ENCODE measurements around the gene PPM1F.

The PPM1F gene

GRCh38 chr22:21975273-21975672 lies 22.6 kb upstream of the PPM1F start:
- DNase-seq = no peak

- no peak for DNase-seq
These were observed 21.5 kb upstream of the PPM1F start for GRCh38 chr22:21974058-21974649.

GRCh38 chr22:21972806-21973205 lies 20.2 kb upstream of the PPM1F start:
- DNase-seq = no peak

- peak; percentile 18 for DNase-seq
These were observed 19.7 kb upstream of the PPM1F start for GRCh38 chr22:21972293-21972779.

GRCh38 chr22:21971858-21972275 lies 19.2 kb upstream of the PPM1F start:
- DNase-seq = no peak

GRCh38 chr22:21970800-21971617 lies 18.4 kb upstream of the PPM1F start:
- DNase-seq = no peak

GRCh38 chr22:21970037-21970799 lies 17.6 kb upstream of the PPM1F start:
- no peak for DNase-seq

- no peak for DNase-seq
These were observed 15.9 kb upstream of the PPM1F start for GRCh38 chr22:21968452-21969129.

- no peak for DNase-seq
These were observed 15.1 kb upstream of the PPM1F start for GRCh38 chr22:21967693-21968271.

- DNase-seq = no peak
These were observed 14.2 kb upstream of the PPM1F start for GRCh38 chr22:21966643-21967516.

- no peak for DNase-seq
These were observed 13.2 kb upstream of the PPM1F start for GRCh38 chr22:21965762-21966288.

GRCh38 chr22:21964918-21965484 lies 12.4 kb upstream of the PPM1F start:
- no peak for DNase-seq

- DNase-seq = no peak
These were observed 11.6 kb upstream of the PPM1F start for GRCh38 chr22:21964234-21964633.

GRCh38 chr22:21963790-21964211 lies 11.2 kb upstream of the PPM1F start:
- no peak for DNase-seq

GRCh38 chr22:21963286-21963685 lies 10.6 kb upstream of the PPM1F start:
- no peak for DNase-seq

- DNase-seq = no peak
These were observed 10.0 kb upstream of the PPM1F start for GRCh38 chr22:21962655-21962949.

GRCh38 chr22:21961886-21962654 lies 9.4 kb upstream of the PPM1F start:
- DNase-seq = peak; percentile 11

GRCh38 chr22:21961127-21961867 lies 8.6 kb upstream of the PPM1F start:
- no peak for DNase-seq
